Immature natural killer cell (primary cell): ENCODE data around the gene SMARCB1. TPM values are rescaled to one million over a fixed set of nuclear protein-coding genes. Genes with fewer than 3 reads are reported as not detected.
A peak's percentile ranks its signal among the peaks of the same experiment; 100 is the strongest.

Experiments used
- DNase-seq, 3 donors: peaks; one replicate each; pipeline ENCODE4 v3.0.0; 2022; ENCODE audit warnings: mixed read lengths in 1 of 3
- H3K27ac Mint-ChIP-seq, 6 donors: one replicate each; pipeline ENCODE4 v1.8.0; 2020; ENCODE audit warnings: mixed read lengths in 6 of 6, mild to moderate bottlenecking in 5 of 6, inconsistent platforms in 4 of 6, moderate library complexity in 3 of 6
- H3K27me3 Mint-ChIP-seq, 3 donors: one replicate each; pipeline ENCODE4 v1.8.0; 2020 to 2021; ENCODE audit warnings: low read depth in 3 of 3, mild to moderate bottlenecking in 3 of 3, mixed read lengths in 3 of 3, moderate library complexity in 3 of 3, inconsistent platforms in 1 of 3
- H3K36me3 Mint-ChIP-seq, 3 donors: one replicate each; pipeline ENCODE4 v1.8.0; 2020; ENCODE audit warnings: mixed read lengths in 3 of 3, inconsistent platforms in 2 of 3, mild to moderate bottlenecking in 2 of 3
- H3K4me1 Mint-ChIP-seq, 2 donors: one replicate each; pipeline ENCODE4 v1.8.0; 2020; ENCODE audit warnings: inconsistent platforms in 2 of 2, mild to moderate bottlenecking in 2 of 2, mixed read lengths in 2 of 2, moderate library complexity in 1 of 2
- H3K4me3 Mint-ChIP-seq, 5 donors: one replicate each; pipeline ENCODE4 v1.8.0; 2020; ENCODE audit warnings: mild to moderate bottlenecking in 5 of 5, mixed read lengths in 5 of 5, inconsistent platforms in 3 of 5, moderate library complexity in 3 of 5
- H3K9me3 Mint-ChIP-seq, 6 donors: one replicate each; pipeline ENCODE4 v1.8.0; 2020; ENCODE audit warnings: mild to moderate bottlenecking in 6 of 6, mixed read lengths in 6 of 6, inconsistent platforms in 4 of 6, moderate library complexity in 3 of 6
- polyA plus RNA-seq, 3 donors: library from polyadenylated mRNA; unstranded; fragments of 300-500 nt; fragmentation: Illumina TruSeq; gene quantifications; one replicate each; pipeline ENCODE4 v1.2.3, GENCODE V29; 2021

SMARCB1 gene
- polyA plus RNA-seq, 3 donors from 2014 or later = 28.5 to 49.5 (median 40.3) TPM

GRCh38 chr22:23789638-23790037, 2.9 kb downstream of the SMARCB1 start:
- no peak for DNase-seq
- H3K4me3 Mint-ChIP-seq = peak overlapping the region in 2 of 5 donors; percentile 10 to 25
- H3K36me3 Mint-ChIP-seq = peaks cover 0 to 8% (median 3%) of the 10 kb centered on the region in 3 donors
- H3K4me1 Mint-ChIP-seq = peaks cover 44 to 54% of the 10 kb centered on the region in 2 donors
- H3K27ac Mint-ChIP-seq = peak overlapping the region in 5 of 6 donors; percentile 3 to 41 (median 36)
- H3K9me3 Mint-ChIP-seq = no peaks in the 10 kb centered on the region
- peaks cover 0 to 3% (median 0%) of the 10 kb centered on the region in 3 donors for H3K27me3 Mint-ChIP-seq

- Mint-ChIP-seq H3K4me3 (no peak overlapping the region), H3K36me3 (peaks cover 0 to 10% (median 5%) of the 10 kb centered on the region in 3 donors)
Observed at GRCh38 chr22:23790819-23791737, 4.3 kb downstream of the SMARCB1 start.

GRCh38 chr22:23791738-23792645, 5.2 kb downstream of the SMARCB1 start:
- peaks cover 0 to 17% (median 10%) of the 10 kb centered on the region in 3 donors for H3K36me3 Mint-ChIP-seq
- H3K9me3 Mint-ChIP-seq = no peaks in the 10 kb centered on the region
- peak overlapping the region in 1 of 6 donors; percentile 60 for H3K27ac Mint-ChIP-seq
- no peak for DNase-seq
- peaks cover 0 to 3% (median 0%) of the 10 kb centered on the region in 3 donors for H3K27me3 Mint-ChIP-seq
- H3K4me3 Mint-ChIP-seq = no peak overlapping the region
- H3K4me1 Mint-ChIP-seq = peaks cover 35 to 44% of the 10 kb centered on the region in 2 donors

More at GRCh38 chr22:23790819-23791737, 4.3 kb downstream of the SMARCB1 start:
- H3K27ac Mint-ChIP-seq = no peak overlapping the region
- peaks cover 0 to 3% (median 0%) of the 10 kb centered on the region in 3 donors for H3K27me3 Mint-ChIP-seq
- H3K9me3 Mint-ChIP-seq = no peaks in the 10 kb centered on the region
- DNase-seq = no peak
- H3K4me1 Mint-ChIP-seq = peaks cover 42 to 52% of the 10 kb centered on the region in 2 donors

GRCh38 chr22:23793326-23793725, 6.6 kb downstream of the SMARCB1 start:
- DNase-seq = no peak
- Mint-ChIP-seq H3K9me3 (no peaks in the 10 kb centered on the region), H3K4me3 (no peak overlapping the region), H3K36me3 (peaks cover 0 to 17% (median 10%) of the 10 kb centered on the region in 3 donors), H3K27ac (no peak overlapping the region), H3K4me1 (peaks cover 27 to 35% of the 10 kb centered on the region in 2 donors), H3K27me3 (peaks cover 0 to 5% (median 0%) of the 10 kb centered on the region in 3 donors)

GRCh38 chr22:23796461-23796860, 9.7 kb downstream of the SMARCB1 start:
- H3K4me1 Mint-ChIP-seq = peaks cover 15 to 19% of the 10 kb centered on the region in 2 donors
- no peaks in the 10 kb centered on the region for H3K9me3 Mint-ChIP-seq
- H3K36me3 Mint-ChIP-seq = peaks cover 0 to 28% (median 17%) of the 10 kb centered on the region in 3 donors
- H3K4me3 Mint-ChIP-seq = no peak overlapping the region
- no peak for DNase-seq
- no peak overlapping the region for H3K27ac Mint-ChIP-seq
- H3K27me3 Mint-ChIP-seq = peaks cover 0 to 5% (median under 1%) of the 10 kb centered on the region in 3 donors

- Mint-ChIP-seq H3K9me3 (no peaks in the 10 kb centered on the region), H3K36me3 (peaks cover 7 to 54% (median 27%) of the 10 kb centered on the region in 3 donors), H3K4me1 (peaks cover 0 to 1% of the 10 kb centered on the region in 2 donors), H3K27ac (no peak overlapping the region), H3K27me3 (peaks cover 0 to 3% (median 2%) of the 10 kb centered on the region in 3 donors), H3K4me3 (no peak overlapping the region)
- no peak for DNase-seq
Observed at GRCh38 chr22:23800297-23801237, 13.8 kb downstream of the SMARCB1 start.

- no peak overlapping the region for H3K4me3 Mint-ChIP-seq
- DNase-seq = no peak
- no peak overlapping the region for H3K27ac Mint-ChIP-seq
- H3K27me3 Mint-ChIP-seq = peaks cover 0 to 5% (median 2%) of the 10 kb centered on the region in 3 donors
- peaks cover 0 to 1% of the 10 kb centered on the region in 2 donors for H3K4me1 Mint-ChIP-seq
- peaks cover 11 to 54% (median 27%) of the 10 kb centered on the region in 3 donors for H3K36me3 Mint-ChIP-seq
- H3K9me3 Mint-ChIP-seq = no peaks in the 10 kb centered on the region
Observed at GRCh38 chr22:23801238-23801821, 14.6 kb downstream of the SMARCB1 start.

GRCh38 chr22:23801886-23802377, 15.2 kb downstream of the SMARCB1 start:
- Mint-ChIP-seq H3K27me3 (peaks cover 0 to 5% (median 2%) of the 10 kb centered on the region in 3 donors), H3K36me3 (peaks cover 11 to 51% (median 25%) of the 10 kb centered on the region in 3 donors), H3K27ac (peak overlapping the region in 1 of 6 donors; percentile 20), H3K4me3 (no peak overlapping the region), H3K4me1 (peaks cover 0 to 1% of the 10 kb centered on the region in 2 donors), H3K9me3 (no peaks in the 10 kb centered on the region)
- no peak for DNase-seq

GRCh38 chr22:23803001-23803819, 16.4 kb downstream of the SMARCB1 start:
- H3K27ac Mint-ChIP-seq = peak overlapping the region in 1 of 6 donors; percentile 50
- H3K4me3 Mint-ChIP-seq = no peak overlapping the region
- no peaks in the 10 kb centered on the region for H3K4me1 Mint-ChIP-seq
- H3K27me3 Mint-ChIP-seq = peaks cover 0 to 5% (median 0%) of the 10 kb centered on the region in 3 donors
- H3K36me3 Mint-ChIP-seq = peaks cover 14 to 58% (median 31%) of the 10 kb centered on the region in 3 donors
- no peaks in the 10 kb centered on the region for H3K9me3 Mint-ChIP-seq
- DNase-seq = no peak

GRCh38 chr22:23804781-23805291, 18.1 kb downstream of the SMARCB1 start:
- peaks cover 14 to 58% (median 31%) of the 10 kb centered on the region in 3 donors for H3K36me3 Mint-ChIP-seq

GRCh38 chr22:23806837-23807236, 20.1 kb downstream of the SMARCB1 start:
- Mint-ChIP-seq H3K4me3 (no peak overlapping the region), H3K9me3 (no peaks in the 10 kb centered on the region), H3K27me3 (peaks cover 0 to 2% (median 0%) of the 10 kb centered on the region in 3 donors), H3K27ac (no peak overlapping the region), H3K4me1 (no peaks in the 10 kb centered on the region), H3K36me3 (peaks cover 20 to 51% (median 25%) of the 10 kb centered on the region in 3 donors)
- DNase-seq = no peak

More at GRCh38 chr22:23804781-23805291, 18.1 kb downstream of the SMARCB1 start:
- Mint-ChIP-seq H3K9me3 (no peaks in the 10 kb centered on the region), H3K27me3 (peaks cover 0 to 5% (median 0%) of the 10 kb centered on the region in 3 donors), H3K27ac (no peak overlapping the region), H3K4me3 (no peak overlapping the region), H3K4me1 (no peaks in the 10 kb centered on the region)
- no peak for DNase-seq
